Prostate gland (tissue), 2 donors: ENCODE results near the gene FNDC10. TPM values are rescaled to one million over a fixed set of nuclear protein-coding genes. Genes with fewer than 3 reads are reported as not detected.

Source experiments
- DNase-seq: peaks from one replicate; pipeline ENCODE4 v3.0.0-alpha.2; 2019; ENCODE audit warnings: low spot score
- H3K27ac ChIP-seq, 2 donors: fragments of 200-600 bp; sonication (generic); 2 replicates each; pipeline ENCODE4 v1.5.1; 2017 to 2019
- H3K27me3 ChIP-seq: fragments of 200-600 bp; sonication (generic); replicated peaks from 2 replicates; pipeline ENCODE4 v1.5.1; 2019; ENCODE audit not compliant: insufficient read depth
- H3K36me3 ChIP-seq, 2 donors: fragments of 200-600 bp; sonication (generic); 1 replicate in 1 of 2; 2 replicates in 1 of 2; pipeline versions ENCODE4 v1.5.1 to v1.8.1; 2017 to 2019
- H3K4me1 ChIP-seq: fragments of 200-600 bp; sonication (generic); replicated peaks from 2 replicates; pipeline ENCODE4 v1.5.1; 2019
- H3K4me3 ChIP-seq, 2 donors: fragments of 200-600 bp; sonication (generic); 2 replicates each; pipeline ENCODE4 v1.5.1; 2017 to 2019
- H3K9me3 ChIP-seq: fragments of 200-600 bp; sonication (generic); 2 replicates; pipeline ENCODE4 v1.5.1; 2017
- POLR2A ChIP-seq: fragments of 450-650 bp; IDR thresholded peaks from one replicate; pipeline ENCODE4 v1.6.1; 2016; ENCODE audit warnings: antibody characterized with exemption, mild to moderate bottlenecking
- POLR2AphosphoS5 ChIP-seq: sonication (generic); formaldehyde crosslinking; IDR thresholded peaks from one replicate; pipeline ENCODE4 v1.6.1; 2017; ENCODE audit warnings: antibody characterized with exemption
- WGBS: methylation state at CpG from one replicate; pipeline ENCODE4 v1.1.5; 2018; 5-methylcytosine and 5-hydroxymethylcytosine counted together
- intact Hi-C: fragments of 100-400 bp; cut with DNase I; formaldehyde crosslinking; loops from one replicate; pipeline ENCODE4 v1.14.2; 2022
- total RNA-seq, 2 donors: library from RNA; depleted of rRNA; stranded (reverse); fragments of >200 nt; gene quantifications; one replicate each; pipeline ENCODE4 v1.1.0, GENCODE V29; 2016
- TF ChIP-seq, protein P1 (sequence below), 4 experiments: fragments of 200-600 bp in 2 of 4; fragments of 450-650 bp in 2 of 4; sonication (generic) in 2 of 4; IDR thresholded peaks; 1 replicate in 3 of 4; 2 replicates in 1 of 4; pipeline ENCODE4 v1.5.1; 2016 to 2019; ENCODE audit warnings: antibody characterized with exemption in 4 of 4, mild to moderate bottlenecking in 2 of 4, moderate library complexity in 2 of 4

FNDC10 gene
- total RNA-seq, 2 donors from 2014 or later: 3.5 to 33.3 TPM

DNA sequence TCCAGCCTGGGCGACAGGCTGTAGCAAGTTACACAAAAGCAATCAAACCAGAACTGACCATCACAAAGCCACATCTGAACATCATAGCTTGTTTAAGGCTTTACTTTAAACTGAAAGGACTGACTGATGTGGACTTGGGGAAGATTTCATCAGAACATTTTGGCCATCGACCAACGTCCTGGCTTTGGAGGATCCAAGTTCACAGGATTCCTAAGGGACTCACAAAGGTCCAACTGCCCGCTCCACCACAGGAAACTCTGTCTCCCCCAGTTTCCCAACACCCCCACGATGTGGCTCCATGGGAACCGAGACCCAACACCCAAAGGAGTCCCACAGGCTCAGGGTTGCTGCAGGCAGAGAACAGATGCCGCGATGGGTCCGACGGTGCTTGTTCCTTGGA, 34.6 kb downstream of the FNDC10 start:
- intact Hi-C loops: no loop called here
- H3K27ac ChIP-seq: no peak overlapping the region
- H3K27me3 ChIP-seq: no peaks in the 10 kb centered on the region
- TF ChIP-seq POLR2AphosphoS5 (no peak), POLR2A (no peak)
- TF ChIP-seq, protein P1, sequence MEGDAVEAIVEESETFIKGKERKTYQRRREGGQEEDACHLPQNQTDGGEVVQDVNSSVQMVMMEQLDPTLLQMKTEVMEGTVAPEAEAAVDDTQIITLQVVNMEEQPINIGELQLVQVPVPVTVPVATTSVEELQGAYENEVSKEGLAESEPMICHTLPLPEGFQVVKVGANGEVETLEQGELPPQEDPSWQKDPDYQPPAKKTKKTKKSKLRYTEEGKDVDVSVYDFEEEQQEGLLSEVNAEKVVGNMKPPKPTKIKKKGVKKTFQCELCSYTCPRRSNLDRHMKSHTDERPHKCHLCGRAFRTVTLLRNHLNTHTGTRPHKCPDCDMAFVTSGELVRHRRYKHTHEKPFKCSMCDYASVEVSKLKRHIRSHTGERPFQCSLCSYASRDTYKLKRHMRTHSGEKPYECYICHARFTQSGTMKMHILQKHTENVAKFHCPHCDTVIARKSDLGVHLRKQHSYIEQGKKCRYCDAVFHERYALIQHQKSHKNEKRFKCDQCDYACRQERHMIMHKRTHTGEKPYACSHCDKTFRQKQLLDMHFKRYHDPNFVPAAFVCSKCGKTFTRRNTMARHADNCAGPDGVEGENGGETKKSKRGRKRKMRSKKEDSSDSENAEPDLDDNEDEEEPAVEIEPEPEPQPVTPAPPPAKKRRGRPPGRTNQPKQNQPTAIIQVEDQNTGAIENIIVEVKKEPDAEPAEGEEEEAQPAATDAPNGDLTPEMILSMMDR (IDR thresholded peaks at IDR 0.05): no peak
- H3K36me3 ChIP-seq: peaks cover 9 to 12% of the 10 kb centered on the region in 2 donors
- DNase-seq: no peak
- H3K4me1 ChIP-seq: no peaks in the 10 kb centered on the region
- H3K9me3 ChIP-seq: no peaks in the 10 kb centered on the region
- no peak overlapping the region for H3K4me3 ChIP-seq
- 96% methylated on average over 10 of the region's 10 CpGs for WGBS

- no peaks in the 10 kb centered on the region for H3K4me1 ChIP-seq
These were observed 35.7 kb downstream of the FNDC10 start for GRCh38 chr1:1564268-1564667.

DNA sequence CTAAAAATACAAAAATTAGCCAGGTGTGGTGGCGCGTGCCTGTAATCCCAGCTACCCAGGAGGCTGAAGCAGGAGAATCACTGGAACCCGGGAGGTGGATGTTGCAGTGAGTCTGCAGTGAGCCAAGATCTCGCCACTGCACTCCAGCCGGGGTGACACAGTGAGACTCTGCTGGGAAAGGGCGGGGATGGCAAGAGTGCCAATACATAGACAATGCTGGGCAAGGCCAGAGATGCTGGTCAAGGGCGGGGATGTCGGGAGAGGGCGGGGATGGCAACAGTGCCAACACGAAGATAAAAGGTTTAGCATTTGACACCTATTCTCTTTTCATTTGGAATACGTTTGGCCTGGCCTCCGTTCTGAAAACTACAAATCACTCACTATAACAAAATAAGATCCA, 36.2 kb downstream of the FNDC10 start:
- TF ChIP-seq, protein P1 (IDR thresholded peaks at IDR 0.05): no peak
- no peak for TF ChIP-seq POLR2AphosphoS5
- no peak for TF ChIP-seq POLR2A
- Histone ChIP-seq H3K27me3 (no peaks in the 10 kb centered on the region), H3K9me3 (no peaks in the 10 kb centered on the region), H3K4me3 (no peak overlapping the region), H3K4me1 (no peaks in the 10 kb centered on the region), H3K27ac (no peak overlapping the region), H3K36me3 (peaks cover 9 to 12% of the 10 kb centered on the region in 2 donors)
- intact Hi-C loops: no loop called here
- WGBS: 89% methylated on average over 12 of the region's 12 CpGs
- DNase-seq: no peak

More at GRCh38 chr1:1564268-1564667, 35.7 kb downstream of the FNDC10 start:
- intact Hi-C loops: no loop called here
- no peak for DNase-seq
- Histone ChIP-seq H3K36me3 (peaks cover 9 to 12% of the 10 kb centered on the region in 2 donors), H3K9me3 (no peaks in the 10 kb centered on the region), H3K27me3 (no peaks in the 10 kb centered on the region), H3K4me3 (no peak overlapping the region), H3K27ac (no peak overlapping the region)
- WGBS: 89% methylated on average over 19 of the region's 19 CpGs
- no peak for TF ChIP-seq POLR2AphosphoS5
- TF ChIP-seq, protein P1 (IDR thresholded peaks at IDR 0.05): no peak
- no peak for TF ChIP-seq POLR2A

DNA sequence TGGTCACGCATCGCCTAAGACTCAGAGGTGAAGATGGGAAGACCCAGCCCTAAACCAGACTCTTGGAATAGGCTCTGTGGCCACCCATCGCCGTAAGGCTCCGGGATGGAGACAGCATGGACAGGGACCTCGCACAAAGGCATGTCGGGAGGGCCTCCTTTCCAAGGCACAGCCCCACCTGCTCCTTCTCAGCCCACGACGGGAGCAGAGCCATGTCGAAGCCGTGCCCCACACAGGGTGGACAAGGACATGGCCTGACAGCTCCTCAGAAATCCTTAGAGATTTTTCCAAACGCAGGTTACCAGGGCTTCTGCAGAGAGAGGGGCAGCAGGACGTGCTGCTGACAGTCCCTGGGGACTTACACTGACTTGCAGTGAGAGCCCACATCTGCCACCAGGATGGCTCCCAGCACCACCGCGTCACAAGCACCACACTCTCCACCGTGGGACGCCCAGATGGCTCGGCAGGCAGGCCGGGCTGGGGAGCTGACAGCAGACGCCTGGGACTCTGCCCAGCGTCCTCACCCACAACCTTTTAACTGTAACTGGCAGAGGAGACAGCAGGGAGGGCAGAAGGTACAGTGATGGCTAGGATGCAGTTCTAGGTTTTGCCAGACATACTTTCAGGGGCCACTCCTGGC, 37.3 kb downstream of the FNDC10 start:
- DNase-seq: no peak
- peaks cover 9 to 12% of the 10 kb centered on the region in 2 donors for H3K36me3 ChIP-seq
- 92% methylated on average over 12 of the region's 21 CpGs for WGBS
- H3K4me3 ChIP-seq: no peak overlapping the region
- no peaks in the 10 kb centered on the region for H3K4me1 ChIP-seq
- H3K27me3 ChIP-seq: no peaks in the 10 kb centered on the region
- no peak overlapping the region for H3K27ac ChIP-seq
- intact Hi-C loops: no loop called here
- no peak for TF ChIP-seq POLR2AphosphoS5
- TF ChIP-seq POLR2A: no peak
- TF ChIP-seq, protein P1 (IDR thresholded peaks at IDR 0.05): no peak
- no peaks in the 10 kb centered on the region for H3K9me3 ChIP-seq

GRCh38 chr1:1561801-1562470, 38.0 kb downstream of the FNDC10 start:
- Histone ChIP-seq H3K4me3 (no peak overlapping the region), H3K36me3 (peaks cover 9 to 12% of the 10 kb centered on the region in 2 donors), H3K4me1 (no peaks in the 10 kb centered on the region), H3K9me3 (no peaks in the 10 kb centered on the region), H3K27ac (no peak overlapping the region), H3K27me3 (no peaks in the 10 kb centered on the region)
- no peak for DNase-seq
- WGBS: 94% methylated on average over 15 of the region's 15 CpGs
- TF ChIP-seq, protein P1 (IDR thresholded peaks at IDR 0.05): no peak
- TF ChIP-seq POLR2A: no peak
- no peak for TF ChIP-seq POLR2AphosphoS5
- intact Hi-C loops: no loop called here
